NCI-H748 (cell line): ENCODE data around the gene PET117.
A peak's percentile ranks its signal among the peaks of the same experiment; 100 is the strongest.
"Not testable (repeated sequence)": the region's sequence is repeated elsewhere in the genome, so short reads cannot be mapped to it uniquely, and the experiment has no call there.

Experiments
- DNase-seq: peaks from one replicate; lab custom pipeline; 2025; ENCODE audit not compliant: unreplicated experiment; lab: John Stamatoyannopoulos, UW

PET117 gene

GRCh38 chr20:18137412-18138265 lies at the start of gene PET117, which contains the start of gene KAT14:
Gene PET117 (plus strand): TSS chr20:18137863. CDS start chr20:18137956, 93 bp downstream.
Gene KAT14 (plus strand): TSS chr20:18137863. CDS start chr20:18142661, 4,798 bp downstream.
- peak; percentile 98 for DNase-seq

- not testable (repeated sequence) for DNase-seq
Observed at GRCh38 chr20:18088298-18088697, 49.4 kb upstream of the PET117 start.

- not testable (repeated sequence) for DNase-seq
Observed at GRCh38 chr20:18088841-18089240, 48.8 kb upstream of the PET117 start.

GRCh38 chr20:18090044-18090443 lies 47.6 kb upstream of the PET117 start:
- DNase-seq = no peak

GRCh38 chr20:18090477-18090876 lies 47.2 kb upstream of the PET117 start:
- no peak for DNase-seq

GRCh38 chr20:18091623-18092022 lies 46.0 kb upstream of the PET117 start:
- DNase-seq = no peak

GRCh38 chr20:18092890-18093289 lies 44.8 kb upstream of the PET117 start:
- DNase-seq = no peak

- no peak for DNase-seq
Observed at GRCh38 chr20:18093388-18093787, 44.3 kb upstream of the PET117 start.

GRCh38 chr20:18094191-18094590 lies 43.5 kb upstream of the PET117 start:
- no peak for DNase-seq

GRCh38 chr20:18100569-18100968 lies 37.1 kb upstream of the PET117 start:
- DNase-seq = not testable (repeated sequence)

GRCh38 chr20:18101125-18101810 lies 36.4 kb upstream of the PET117 start:
- DNase-seq = peak; percentile 57

GRCh38 chr20:18103497-18103896 lies 34.2 kb upstream of the PET117 start:
- peak; percentile 97 for DNase-seq

GRCh38 chr20:18108326-18108725 lies 29.3 kb upstream of the PET117 start:
- no peak for DNase-seq

- not testable (repeated sequence) for DNase-seq
Observed at GRCh38 chr20:18128574-18128973, 9.1 kb upstream of the PET117 start.

- no peak for DNase-seq
Observed at GRCh38 chr20:18132663-18133062, 5.0 kb upstream of the PET117 start.

- DNase-seq = no peak
Observed at GRCh38 chr20:18133962-18134361, 3.7 kb upstream of the PET117 start.

GRCh38 chr20:18138266-18138582 lies 561 bp downstream of the PET117 start:
- peak; percentile 57 for DNase-seq

- DNase-seq = no peak
Observed at GRCh38 chr20:18138639-18139583, 1.2 kb downstream of the PET117 start.

GRCh38 chr20:18139832-18140231 lies 2.2 kb downstream of the PET117 start:
- no peak for DNase-seq

GRCh38 chr20:18144541-18145099 lies 7.0 kb downstream of the PET117 start:
- no peak for DNase-seq

- DNase-seq = no peak
Observed at GRCh38 chr20:18154342-18154741, 16.7 kb downstream of the PET117 start.
